ENCODE data around the gene ACTN3.
"Not testable (repeated sequence)": the region's sequence is repeated elsewhere in the genome, so short reads cannot be mapped to it uniquely, and the experiment has no call there.

The ACTN3 gene

GRCh38 chr11:66529655-66530054 is 17.0 kb upstream of the ACTN3 start:
- Histone ChIP-seq H3K9me3 (ENCODE audit: control insufficient read depth, low read length) (no peaks in the 10 kb centered on the region), H3K4me3 (ENCODE audit: extremely low read depth, insufficient read depth, low read length, poor library complexity, severe bottlenecking) (no peak overlapping the region), H3K27ac (ENCODE audit: low read depth, low read length, severe bottlenecking) (no peak overlapping the region), H3K4me1 (ENCODE audit: control insufficient read depth, insufficient read depth, low read length, poor library complexity, severe bottlenecking) (no peaks in the 10 kb centered on the region), H3K36me3 (ENCODE audit: control insufficient read depth, insufficient read depth, low read length) (peaks cover 16% of the 10 kb centered on the region)
- WGBS, 2 experiments (ENCODE audit: insufficient coverage in 2 of 2), result 94 to 95% methylated on average over 8 to 13 of the region's 13 CpGs

GRCh38 chr11:66530927-66531709 is 15.6 kb upstream of the ACTN3 start:
- peaks cover 21% of the 10 kb centered on the region for H3K36me3 ChIP-seq (ENCODE audit: control insufficient read depth, insufficient read depth, low read length)
- H3K27ac ChIP-seq (ENCODE audit: low read depth, low read length, severe bottlenecking), result no peak overlapping the region
- no peaks in the 10 kb centered on the region for H3K9me3 ChIP-seq (ENCODE audit: control insufficient read depth, low read length)
- no peaks in the 10 kb centered on the region for H3K4me1 ChIP-seq (ENCODE audit: control insufficient read depth, insufficient read depth, low read length, poor library complexity, severe bottlenecking)
- H3K4me3 ChIP-seq (ENCODE audit: extremely low read depth, insufficient read depth, low read length, poor library complexity, severe bottlenecking), result no peak overlapping the region
- WGBS, 2 experiments (ENCODE audit: insufficient coverage in 2 of 2), result 96 to 98% methylated on average over 6 to 9 of the region's 10 CpGs

- Histone ChIP-seq H3K27ac (ENCODE audit: low read depth, low read length, severe bottlenecking) (no peak overlapping the region), H3K36me3 (ENCODE audit: control insufficient read depth, insufficient read depth, low read length) (peaks cover 23% of the 10 kb centered on the region), H3K4me1 (ENCODE audit: control insufficient read depth, insufficient read depth, low read length, poor library complexity, severe bottlenecking) (no peaks in the 10 kb centered on the region), H3K9me3 (ENCODE audit: control insufficient read depth, low read length) (no peaks in the 10 kb centered on the region), H3K4me3 (ENCODE audit: extremely low read depth, insufficient read depth, low read length, poor library complexity, severe bottlenecking) (no peak overlapping the region)
- WGBS, 2 experiments (ENCODE audit: insufficient coverage in 2 of 2), result 90 to 92% methylated on average over 10 to 11 of the region's 11 CpGs
Observed at GRCh38 chr11:66531841-66532240, 14.9 kb upstream of the ACTN3 start.

GRCh38 chr11:66532784-66533183 is 13.9 kb upstream of the ACTN3 start:
- Histone ChIP-seq H3K27ac (ENCODE audit: low read depth, low read length, severe bottlenecking) (no peak overlapping the region), H3K9me3 (ENCODE audit: control insufficient read depth, low read length) (no peaks in the 10 kb centered on the region), H3K4me1 (ENCODE audit: control insufficient read depth, insufficient read depth, low read length, poor library complexity, severe bottlenecking) (no peaks in the 10 kb centered on the region), H3K36me3 (ENCODE audit: control insufficient read depth, insufficient read depth, low read length) (peaks cover 23% of the 10 kb centered on the region), H3K4me3 (ENCODE audit: extremely low read depth, insufficient read depth, low read length, poor library complexity, severe bottlenecking) (no peak overlapping the region)
- 86% methylated on average over 3 of the region's 6 CpGs; no CpG with 5 or more reads in 1 of the 2 experiments for WGBS, 2 experiments (ENCODE audit: insufficient coverage in 2 of 2)

GRCh38 chr11:66539170-66539869 is 7.4 kb upstream of the ACTN3 start:
- no peaks in the 10 kb centered on the region for H3K9me3 ChIP-seq (ENCODE audit: control insufficient read depth, low read length)
- H3K4me1 ChIP-seq (ENCODE audit: control insufficient read depth, insufficient read depth, low read length, poor library complexity, severe bottlenecking), result no peaks in the 10 kb centered on the region
- no peak overlapping the region for H3K27ac ChIP-seq (ENCODE audit: low read depth, low read length, severe bottlenecking)
- H3K4me3 ChIP-seq (ENCODE audit: extremely low read depth, insufficient read depth, low read length, poor library complexity, severe bottlenecking), result no peak overlapping the region
- H3K36me3 ChIP-seq (ENCODE audit: control insufficient read depth, insufficient read depth, low read length), result peaks cover 23% of the 10 kb centered on the region
- WGBS, 2 experiments (ENCODE audit: insufficient coverage in 2 of 2), result 87 to 93% methylated on average over 11 to 14 of the region's 16 CpGs

GRCh38 chr11:66539870-66540213 is 6.9 kb upstream of the ACTN3 start:
- no peaks in the 10 kb centered on the region for H3K4me1 ChIP-seq (ENCODE audit: control insufficient read depth, insufficient read depth, low read length, poor library complexity, severe bottlenecking)
- no peaks in the 10 kb centered on the region for H3K9me3 ChIP-seq (ENCODE audit: control insufficient read depth, low read length)
- H3K4me3 ChIP-seq (ENCODE audit: extremely low read depth, insufficient read depth, low read length, poor library complexity, severe bottlenecking), result no peak overlapping the region
- peaks cover 23% of the 10 kb centered on the region for H3K36me3 ChIP-seq (ENCODE audit: control insufficient read depth, insufficient read depth, low read length)
- no peak overlapping the region for H3K27ac ChIP-seq (ENCODE audit: low read depth, low read length, severe bottlenecking)
- WGBS, 2 experiments (ENCODE audit: insufficient coverage in 2 of 2), result 95 to 97% methylated on average over 10 of the region's 10 CpGs

- not testable (repeated sequence) for H3K4me1 ChIP-seq (ENCODE audit: control insufficient read depth, insufficient read depth, low read length, poor library complexity, severe bottlenecking); H3K4me3 ChIP-seq (ENCODE audit: extremely low read depth, insufficient read depth, low read length, poor library complexity, severe bottlenecking); H3K9me3 ChIP-seq (ENCODE audit: control insufficient read depth, low read length); H3K27ac ChIP-seq (ENCODE audit: low read depth, low read length, severe bottlenecking)
- WGBS, 2 experiments (ENCODE audit: insufficient coverage in 2 of 2), result 98 to 100% methylated on average over 5 of the region's 8 CpGs
- peaks cover 23% of the 10 kb centered on the region for H3K36me3 ChIP-seq (ENCODE audit: control insufficient read depth, insufficient read depth, low read length)
Observed at GRCh38 chr11:66540598-66540997, 6.1 kb upstream of the ACTN3 start.

- WGBS, 2 experiments (ENCODE audit: insufficient coverage in 2 of 2), result 89 to 93% methylated on average over 4 of the region's 4 CpGs
- no peak overlapping the region for H3K27ac ChIP-seq (ENCODE audit: low read depth, low read length, severe bottlenecking)
- H3K4me3 ChIP-seq (ENCODE audit: extremely low read depth, insufficient read depth, low read length, poor library complexity, severe bottlenecking), result no peak overlapping the region
- no peaks in the 10 kb centered on the region for H3K9me3 ChIP-seq (ENCODE audit: control insufficient read depth, low read length)
- peaks cover 13% of the 10 kb centered on the region for H3K36me3 ChIP-seq (ENCODE audit: control insufficient read depth, insufficient read depth, low read length)
- peaks cover 4% of the 10 kb centered on the region for H3K4me1 ChIP-seq (ENCODE audit: control insufficient read depth, insufficient read depth, low read length, poor library complexity, severe bottlenecking)
Observed at GRCh38 chr11:66541892-66542291, 4.8 kb upstream of the ACTN3 start.

- Histone ChIP-seq H3K4me1 (ENCODE audit: control insufficient read depth, insufficient read depth, low read length, poor library complexity, severe bottlenecking) (peaks cover 4% of the 10 kb centered on the region), H3K4me3 (ENCODE audit: extremely low read depth, insufficient read depth, low read length, poor library complexity, severe bottlenecking) (no peak overlapping the region), H3K9me3 (ENCODE audit: control insufficient read depth, low read length) (no peaks in the 10 kb centered on the region), H3K27ac (ENCODE audit: low read depth, low read length, severe bottlenecking) (no peak overlapping the region), H3K36me3 (ENCODE audit: control insufficient read depth, insufficient read depth, low read length) (peaks cover 9% of the 10 kb centered on the region)
- WGBS, 2 experiments (ENCODE audit: insufficient coverage in 2 of 2), result 93 to 95% methylated on average over 10 of the region's 10 CpGs
Observed at GRCh38 chr11:66542362-66542761, 4.3 kb upstream of the ACTN3 start.

GRCh38 chr11:66543263-66544107 is 3.2 kb upstream of the ACTN3 start:
- no peak overlapping the region for H3K4me3 ChIP-seq (ENCODE audit: extremely low read depth, insufficient read depth, low read length, poor library complexity, severe bottlenecking)
- H3K36me3 ChIP-seq (ENCODE audit: control insufficient read depth, insufficient read depth, low read length), result peaks cover 9% of the 10 kb centered on the region
- 45 to 56% methylated on average over 18 to 24 of the region's 26 CpGs for WGBS, 2 experiments (ENCODE audit: insufficient coverage in 2 of 2)
- no peaks in the 10 kb centered on the region for H3K9me3 ChIP-seq (ENCODE audit: control insufficient read depth, low read length)
- peaks cover 4% of the 10 kb centered on the region for H3K4me1 ChIP-seq (ENCODE audit: control insufficient read depth, insufficient read depth, low read length, poor library complexity, severe bottlenecking)
- H3K27ac ChIP-seq (ENCODE audit: low read depth, low read length, severe bottlenecking), result no peak overlapping the region

Data from mesodermal cell (in vitro differentiated cells).